ENCODE measurements around the gene GCN1.

- TF ChIP-seq POLR2AphosphoS5 (IDR thresholded peaks at IDR 0.05; ENCODE audit: low read depth, low read length) (no peak), POLR2A (IDR thresholded peaks at IDR 0.05; ENCODE audit: low read depth, low read length) (no peak), SPI1 (IDR thresholded peaks at IDR 0.05; ENCODE audit: low read depth, low read length) (no peak)
These were observed 39.4 kb downstream of the GCN1 start for GRCh38 chr12:120155072-120155471.
